ACHN (cell line): Measurements from ENCODE around the gene AMY1A.
"Not testable (repeated sequence)": the region's sequence is repeated elsewhere in the genome, so short reads cannot be mapped to it uniquely, and the experiment has no call there.

Experiments used
- DNase-seq: peaks from one replicate; pipeline ENCODE4 v3.0.0-alpha.2; 2015
- in situ Hi-C: cut with HindIII; loops from 2 replicates; pipeline ENCODE4 v1.10.0; 2017; ENCODE audit warnings: low sequenced_read_pairs, low pct_ligation_motif_present, low pct_unique_long_range_greater_than_20kb

AMY1A gene

GRCh38 chr1:103655460-103655859 lies at the start of gene AMY1A:
TSS of gene AMY1A (plus strand) at chr1:103655760. CDS start at chr1:103656331, 571 bp downstream.
- DNase-seq, in situ Hi-C loops: not testable (repeated sequence)

DNA sequence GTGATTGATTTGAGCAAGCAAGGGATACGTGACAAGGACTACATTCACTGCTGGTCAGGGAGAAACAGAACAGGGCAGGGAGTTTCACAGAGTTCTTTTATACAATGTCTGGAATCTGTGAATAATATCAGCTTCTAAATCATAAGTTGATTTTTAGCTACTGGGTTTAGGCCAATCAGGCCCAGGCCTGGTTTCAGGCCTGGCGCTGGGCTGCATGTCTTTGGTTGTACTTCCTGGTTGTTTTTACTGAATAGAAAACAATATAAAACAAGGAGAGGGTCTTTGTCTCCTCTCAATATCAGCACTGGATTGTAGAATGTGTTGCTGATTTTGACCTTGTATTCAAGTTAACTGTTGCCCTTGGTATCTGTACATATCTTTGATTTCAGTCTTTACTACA lies 39.2 kb upstream of the AMY1A start:
- DNase-seq = no peak
- in situ Hi-C loops = no loop called here

GRCh38 chr1:103616994-103617477 lies 38.5 kb upstream of the AMY1A start, which contains the start of gene AMY2A:
TSS of gene AMY2A (plus strand) at chr1:103617427. CDS start at chr1:103617441, 14 bp downstream.
- DNase-seq, in situ Hi-C loops: not testable (repeated sequence)

GRCh38 chr1:103627436-103627835 lies 28.1 kb upstream of the AMY1A start:
- in situ Hi-C loops, DNase-seq: not testable (repeated sequence)

GRCh38 chr1:103641194-103641593 lies 14.4 kb upstream of the AMY1A start:
- in situ Hi-C loops = not testable (repeated sequence)

GRCh38 chr1:103643908-103644307 lies 11.7 kb upstream of the AMY1A start:
- in situ Hi-C loops, DNase-seq: not testable (repeated sequence)

More at GRCh38 chr1:103641194-103641593, 14.4 kb upstream of the AMY1A start:
- not testable (repeated sequence) for DNase-seq

- in situ Hi-C loops, DNase-seq: not testable (repeated sequence)
Observed at GRCh38 chr1:103650305-103650704, 5.3 kb upstream of the AMY1A start.

DNA sequence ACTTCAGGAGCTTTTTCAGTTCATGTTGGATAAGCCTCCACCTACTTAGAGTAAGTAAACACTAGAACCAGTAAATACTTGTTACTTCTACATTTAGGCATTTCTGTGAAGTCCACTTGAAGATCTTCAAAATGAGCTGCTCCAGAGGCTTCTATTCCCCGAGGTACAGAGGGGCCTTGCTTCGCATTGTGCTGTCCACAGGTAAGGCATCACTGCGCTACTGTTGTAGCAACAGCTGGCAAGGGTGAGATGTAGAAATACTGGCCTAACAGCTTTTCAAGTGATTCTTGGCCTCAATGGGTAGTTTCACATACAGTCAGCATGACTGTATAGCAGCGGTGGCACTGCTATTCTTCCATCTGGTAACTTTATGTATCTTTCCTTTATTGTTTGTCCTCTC lies 4.7 kb upstream of the AMY1A start:
- in situ Hi-C loops, DNase-seq: not testable (repeated sequence)

DNA sequence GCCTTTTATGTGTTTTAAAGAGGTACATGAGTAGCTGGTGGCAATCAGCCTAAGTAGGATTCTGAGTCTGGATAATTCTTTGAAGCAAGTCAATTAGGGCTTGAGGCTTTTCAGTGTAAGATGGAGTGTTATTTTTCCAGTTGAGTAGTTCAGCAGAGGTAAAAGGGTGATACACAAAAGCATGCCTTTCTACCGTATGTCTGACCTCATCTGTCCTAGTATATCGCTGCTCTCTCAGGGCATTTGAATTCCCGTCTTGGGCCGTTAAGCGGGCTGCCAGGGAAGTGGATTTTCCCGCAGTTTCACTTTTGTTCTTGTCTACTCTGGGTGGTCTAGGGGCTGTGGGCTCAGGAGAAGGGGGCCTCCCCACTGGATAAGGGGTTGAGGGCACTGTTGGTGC lies 1.4 kb upstream of the AMY1A start:
- in situ Hi-C loops = not testable (repeated sequence)

DNA sequence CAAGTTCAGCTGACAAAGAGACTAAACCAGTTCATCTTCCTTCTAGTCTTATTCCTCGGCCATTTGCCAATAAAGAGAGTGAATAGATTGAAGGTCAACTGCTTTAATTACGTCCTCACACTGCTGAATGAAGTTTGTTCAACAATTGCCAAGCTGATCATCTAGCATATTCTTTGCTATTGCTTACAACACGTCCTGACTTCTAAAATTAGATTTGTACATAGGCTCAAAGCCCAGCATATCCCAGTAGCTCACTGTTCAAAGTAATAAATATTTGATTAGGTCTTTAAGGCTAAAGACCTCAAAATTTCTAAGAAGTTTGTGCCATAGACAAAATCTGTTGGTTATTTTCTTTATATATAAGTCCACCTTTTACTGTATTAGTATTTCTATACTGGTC lies 20.8 kb downstream of the AMY1A start:
- in situ Hi-C loops, DNase-seq: not testable (repeated sequence)

More for the DNA sequence above, 1.4 kb upstream of the AMY1A start:
- DNase-seq = not testable (repeated sequence)

GRCh38 chr1:103696110-103696509 lies 40.5 kb downstream of the AMY1A start, which contains the start of gene AMY1B:
TSS of gene AMY1B (minus strand) at chr1:103696210. CDS start at chr1:103695639, 571 bp downstream.
- DNase-seq, in situ Hi-C loops: not testable (repeated sequence)

DNA sequence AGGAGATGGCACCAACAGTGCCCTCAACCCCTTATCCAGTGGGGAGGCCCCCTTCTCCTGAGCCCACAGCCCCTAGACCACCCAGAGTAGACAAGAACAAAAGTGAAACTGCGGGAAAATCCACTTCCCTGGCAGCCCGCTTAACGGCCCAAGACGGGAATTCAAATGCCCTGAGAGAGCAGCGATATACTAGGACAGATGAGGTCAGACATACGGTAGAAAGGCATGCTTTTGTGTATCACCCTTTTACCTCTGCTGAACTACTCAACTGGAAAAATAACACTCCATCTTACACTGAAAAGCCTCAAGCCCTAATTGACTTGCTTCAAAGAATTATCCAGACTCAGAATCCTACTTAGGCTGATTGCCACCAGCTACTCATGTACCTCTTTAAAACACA lies 41.9 kb downstream of the AMY1A start:
- in situ Hi-C loops, DNase-seq: not testable (repeated sequence)

DNA sequence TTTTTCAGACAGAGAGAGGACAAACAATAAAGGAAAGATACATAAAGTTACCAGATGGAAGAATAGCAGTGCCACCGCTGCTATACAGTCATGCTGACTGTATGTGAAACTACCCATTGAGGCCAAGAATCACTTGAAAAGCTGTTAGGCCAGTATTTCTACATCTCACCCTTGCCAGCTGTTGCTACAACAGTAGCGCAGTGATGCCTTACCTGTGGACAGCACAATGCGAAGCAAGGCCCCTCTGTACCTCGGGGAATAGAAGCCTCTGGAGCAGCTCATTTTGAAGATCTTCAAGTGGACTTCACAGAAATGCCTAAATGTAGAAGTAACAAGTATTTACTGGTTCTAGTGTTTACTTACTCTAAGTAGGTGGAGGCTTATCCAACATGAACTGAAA lies 45.1 kb downstream of the AMY1A start:
- DNase-seq, in situ Hi-C loops: not testable (repeated sequence)

DNA sequence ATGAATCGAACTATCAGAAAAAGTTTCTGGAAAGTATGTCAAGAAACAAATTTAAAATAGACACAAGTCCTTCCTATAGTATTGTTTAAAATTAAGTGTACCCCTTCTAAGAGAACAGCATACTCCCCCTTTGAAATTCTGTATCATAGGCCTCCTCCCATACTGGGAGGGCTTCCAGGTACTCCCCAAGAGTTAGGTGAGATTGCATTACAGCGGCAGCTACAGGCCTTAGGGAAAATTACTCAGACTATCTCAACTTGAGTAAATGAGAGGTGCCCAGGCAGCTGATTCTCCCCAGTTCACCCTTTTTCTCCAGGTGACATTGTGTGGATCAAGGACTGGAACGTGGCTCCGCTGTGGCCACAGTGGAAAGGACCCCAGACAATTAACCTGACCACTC lies 45.7 kb downstream of the AMY1A start:
- in situ Hi-C loops, DNase-seq: not testable (repeated sequence)

GRCh38 chr1:103707670-103708069 lies 52.1 kb downstream of the AMY1A start:
- DNase-seq, in situ Hi-C loops: not testable (repeated sequence)

- DNase-seq, in situ Hi-C loops: not testable (repeated sequence)
Observed at GRCh38 chr1:103710381-103710780, 54.8 kb downstream of the AMY1A start.
